Fibroblast of the aortic adventitia (primary cell): ENCODE results near the gene SLC39A7. TPM values are rescaled to one million over a fixed set of nuclear protein-coding genes. Genes with fewer than 3 reads are reported as not detected.

Source experiments
- DNase-seq: peaks from one replicate; pipeline ENCODE4 v3.0.0-alpha.2; 2010; ENCODE audit warnings: low read depth
- H3K4me3 ChIP-seq: 2 replicates; pipeline ENCODE4 v1.5.1; 2011; ENCODE audit warnings: low read depth, mild to moderate bottlenecking, control low read depth, low read length, moderate library complexity
- total RNA-seq: library from RNA; depleted of rRNA; stranded (reverse); fragments of >200 nt; gene quantifications from 2 replicates; pipeline ENCODE4 v1.2.3, GENCODE V29; 2012; ENCODE audit warnings: low replicate concordance
- TF ChIP-seq, protein P1 (sequence below): IDR thresholded peaks from 2 replicates; pipeline ENCODE4 v1.5.1; 2011; ENCODE audit warnings: mild to moderate bottlenecking, low read length, control low read depth, inconsistent platforms; ENCODE audit not compliant: insufficient read depth

Gene SLC39A7
- total RNA-seq, 1 donor, result 71.3 TPM

DNA sequence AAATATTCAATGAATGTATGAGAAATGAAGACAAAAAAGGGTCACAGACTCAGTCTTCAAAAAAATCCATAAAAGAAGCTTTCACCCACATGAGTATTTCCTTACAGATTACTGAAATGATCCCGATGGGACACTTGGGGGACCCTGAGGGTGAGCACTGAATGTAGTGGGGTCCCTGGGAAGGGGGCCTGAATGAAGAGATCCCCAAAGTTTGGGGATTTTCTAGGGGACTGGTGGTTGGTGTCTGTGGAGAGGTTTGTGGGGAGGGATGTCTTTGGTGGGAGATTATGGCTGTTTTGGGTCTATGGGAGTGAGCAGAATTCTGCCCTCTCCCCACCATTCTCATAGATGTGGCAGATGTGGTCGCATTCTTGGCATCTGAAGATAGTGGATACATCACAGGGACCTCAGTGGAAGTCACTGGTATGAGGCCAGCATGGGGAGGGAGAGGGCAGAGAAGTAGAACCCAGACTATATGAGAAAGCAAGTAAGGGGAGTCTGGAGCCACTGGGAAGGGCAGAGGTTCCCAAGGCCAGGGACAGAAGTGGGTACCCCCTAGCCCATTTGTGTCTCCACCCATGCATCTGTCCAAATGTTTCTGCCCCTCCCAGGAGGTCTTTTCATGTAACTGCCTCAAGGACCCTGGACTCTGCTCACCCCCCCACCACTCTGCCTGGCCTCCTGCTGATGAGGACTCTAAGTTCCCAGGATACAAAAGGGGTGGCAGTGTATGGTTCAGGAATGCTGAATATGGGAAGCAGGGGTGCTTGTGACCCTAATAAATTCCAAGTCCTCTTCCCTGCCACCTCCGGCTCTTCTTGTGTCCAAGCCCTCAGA, 5.6 kb downstream of the SLC39A7 start:
- DNase-seq, result no peak

GRCh38 chr6:33206864-33207551, 6.3 kb downstream of the SLC39A7 start:
- DNase-seq, result no peak
- peak overlapping the region; percentile 87 for H3K4me3 ChIP-seq
- TF ChIP-seq, protein P1, sequence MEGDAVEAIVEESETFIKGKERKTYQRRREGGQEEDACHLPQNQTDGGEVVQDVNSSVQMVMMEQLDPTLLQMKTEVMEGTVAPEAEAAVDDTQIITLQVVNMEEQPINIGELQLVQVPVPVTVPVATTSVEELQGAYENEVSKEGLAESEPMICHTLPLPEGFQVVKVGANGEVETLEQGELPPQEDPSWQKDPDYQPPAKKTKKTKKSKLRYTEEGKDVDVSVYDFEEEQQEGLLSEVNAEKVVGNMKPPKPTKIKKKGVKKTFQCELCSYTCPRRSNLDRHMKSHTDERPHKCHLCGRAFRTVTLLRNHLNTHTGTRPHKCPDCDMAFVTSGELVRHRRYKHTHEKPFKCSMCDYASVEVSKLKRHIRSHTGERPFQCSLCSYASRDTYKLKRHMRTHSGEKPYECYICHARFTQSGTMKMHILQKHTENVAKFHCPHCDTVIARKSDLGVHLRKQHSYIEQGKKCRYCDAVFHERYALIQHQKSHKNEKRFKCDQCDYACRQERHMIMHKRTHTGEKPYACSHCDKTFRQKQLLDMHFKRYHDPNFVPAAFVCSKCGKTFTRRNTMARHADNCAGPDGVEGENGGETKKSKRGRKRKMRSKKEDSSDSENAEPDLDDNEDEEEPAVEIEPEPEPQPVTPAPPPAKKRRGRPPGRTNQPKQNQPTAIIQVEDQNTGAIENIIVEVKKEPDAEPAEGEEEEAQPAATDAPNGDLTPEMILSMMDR, result no peak

More for the DNA sequence above, 5.6 kb downstream of the SLC39A7 start:
- H3K4me3 ChIP-seq, result no peak overlapping the region
- TF ChIP-seq, protein P1, result no peak

DNA sequence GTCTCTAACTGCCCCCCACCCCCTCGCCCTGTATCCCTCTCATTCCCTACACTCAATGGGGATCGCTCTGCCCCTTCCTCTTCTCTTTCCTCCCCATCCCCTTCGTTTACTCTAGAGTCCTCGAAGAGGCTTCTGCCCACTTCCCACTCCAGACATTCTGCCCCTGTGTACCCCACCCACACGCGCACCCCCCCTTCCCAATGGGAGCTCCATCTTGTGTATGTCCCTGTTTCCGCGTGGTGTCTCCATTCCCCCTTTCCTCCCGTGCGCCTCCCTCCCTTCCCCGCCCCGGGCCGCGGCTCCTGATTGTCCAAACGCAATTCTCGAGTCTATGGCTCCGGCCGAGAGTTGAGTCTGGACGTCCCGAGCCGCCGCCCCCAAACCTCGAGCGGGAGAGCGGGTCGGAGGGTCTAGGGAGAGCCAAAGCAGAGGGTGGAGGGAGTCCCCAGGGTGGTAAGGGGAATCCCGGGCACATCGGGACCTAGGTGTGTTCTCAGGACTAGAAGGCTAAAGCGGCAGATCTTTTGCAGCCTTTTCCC, 7.0 kb downstream of the SLC39A7 start:
- H3K4me3 ChIP-seq, result peak overlapping the region; percentile 87
- DNase-seq, result peak; percentile 44
- TF ChIP-seq, protein P1, result no peak

- TF ChIP-seq, protein P1, result no peak
- H3K4me3 ChIP-seq, result peak within 1 kb of the TSS; percentile 87
- peak; percentile 65 for DNase-seq
Observed at GRCh38 chr6:33208091-33208967, 7.7 kb downstream of the SLC39A7 start, which contains the start of gene RING1. Gene RING1, plus strand, starts transcription at chr6:33208500. Its CDS starts 323 bp downstream, at chr6:33208823.

DNA sequence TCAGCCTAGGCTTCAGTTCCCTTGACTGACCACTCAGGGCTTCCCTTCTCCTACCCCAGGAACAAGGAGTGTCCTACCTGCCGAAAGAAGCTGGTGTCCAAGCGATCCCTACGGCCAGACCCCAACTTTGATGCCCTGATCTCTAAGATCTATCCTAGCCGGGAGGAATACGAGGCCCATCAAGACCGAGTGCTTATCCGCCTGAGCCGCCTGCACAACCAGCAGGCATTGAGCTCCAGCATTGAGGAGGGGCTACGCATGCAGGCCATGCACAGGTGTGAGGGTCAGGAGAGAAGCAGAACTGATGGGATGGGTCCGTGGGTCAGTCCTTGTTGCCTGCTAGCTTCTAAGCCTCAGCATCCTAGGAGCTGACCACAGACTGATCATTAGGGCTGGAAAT, 9.2 kb downstream of the SLC39A7 start:
- no peak for DNase-seq

More for the DNA sequence above, 9.2 kb downstream of the SLC39A7 start:
- TF ChIP-seq, protein P1, result no peak
- no peak overlapping the region for H3K4me3 ChIP-seq
